Neural cell (in vitro differentiated cells): ENCODE measurements around the gene SSBP3.

Experiments
- CTCF ChIP-seq: fragments of 450-650 bp; IDR thresholded peaks from 2 replicates; pipeline ENCODE4 v1.5.1; 2014; ENCODE audit warnings: antibody characterized with exemption, mild to moderate bottlenecking, moderate library complexity; ENCODE audit not compliant: poor library complexity, severe bottlenecking
- EP300 ChIP-seq: fragments of 450-650 bp; conservative IDR thresholded peaks from 2 replicates; pipeline ENCODE4 v1.6.1; 2014; ENCODE audit warnings: antibody characterized with exemption, mild to moderate bottlenecking, moderate library complexity; ENCODE audit not compliant: poor library complexity, severe bottlenecking
- EZH2 ChIP-seq: fragments of 200-600, 300-800 bp; shearing (Covaris generic), sonication (generic); IDR thresholded peaks from 2 replicates; pipeline ENCODE4 v1.6.1; 2014; ENCODE audit warnings: antibody characterized with exemption, low read length, borderline replicate concordance, mild to moderate bottlenecking; ENCODE audit not compliant: insufficient read depth, poor library complexity, severe bottlenecking
- MXI1 ChIP-seq: fragments of 450-650 bp; conservative IDR thresholded peaks from 2 replicates; pipeline ENCODE4 v1.6.1; 2014; ENCODE audit warnings: antibody characterized with exemption, mild to moderate bottlenecking; ENCODE audit not compliant: poor library complexity, severe bottlenecking
- POLR2AphosphoS5 ChIP-seq: IDR thresholded peaks from 2 replicates; pipeline ENCODE4 v1.6.1; 2012
- RAD21 ChIP-seq: fragments of 450-650 bp; conservative IDR thresholded peaks from 2 replicates; pipeline ENCODE4 v1.6.1; 2014; ENCODE audit warnings: antibody characterized with exemption, mild to moderate bottlenecking, moderate library complexity
- REST ChIP-seq: IDR thresholded peaks from 2 replicates; pipeline ENCODE4 v1.6.1; 2012; ENCODE audit warnings: borderline replicate concordance
- SMC3 ChIP-seq: fragments of 450-650 bp; conservative IDR thresholded peaks from 2 replicates; pipeline ENCODE4 v1.6.1; 2014; ENCODE audit warnings: antibody characterized with exemption, mild to moderate bottlenecking, moderate library complexity; ENCODE audit not compliant: poor library complexity
- TAF1 ChIP-seq: IDR thresholded peaks from 2 replicates; pipeline ENCODE4 v1.6.1; 2012; ENCODE audit warnings: low read depth

- no peak for TF ChIP-seq CTCF
- TF ChIP-seq EP300, result no peak
- TF ChIP-seq EZH2, result no peak
- no peak for TF ChIP-seq TAF1
- no peak for TF ChIP-seq REST
- TF ChIP-seq MXI1, result no peak
- no peak for TF ChIP-seq SMC3
- no peak for TF ChIP-seq RAD21
- TF ChIP-seq POLR2AphosphoS5, result no peak
Measured at GRCh38 chr1:54301497-54301896, 104.7 kb downstream of the SSBP3 start.
